ENCODE data around the gene HOXB6.

Gene HOXB6

GRCh38 chr17:48564188-48565021, 40.4 kb downstream of the HOXB6 start:
- no peak for DNase-seq

GRCh38 chr17:48563867-48564187, 41.0 kb downstream of the HOXB6 start:
- DNase-seq, result no peak

GRCh38 chr17:48563385-48563838, 41.4 kb downstream of the HOXB6 start:
- DNase-seq, result no peak

GRCh38 chr17:48562934-48563333, 41.9 kb downstream of the HOXB6 start:
- DNase-seq, result no peak

- DNase-seq, result peak; percentile 87
Measured at GRCh38 chr17:48561884-48562810, 42.6 kb downstream of the HOXB6 start.

GRCh38 chr17:48559840-48560817, 44.7 kb downstream of the HOXB6 start:
- no peak for DNase-seq

- no peak for DNase-seq
Measured at GRCh38 chr17:48559122-48559839, 45.5 kb downstream of the HOXB6 start.

- DNase-seq, result no peak
Measured at GRCh38 chr17:48558831-48559121, 46.0 kb downstream of the HOXB6 start.

- DNase-seq, result no peak
Measured at GRCh38 chr17:48558057-48558830, 46.5 kb downstream of the HOXB6 start.

- peak; percentile 48 for DNase-seq
Measured at GRCh38 chr17:48556576-48557401, 48.0 kb downstream of the HOXB6 start.

- DNase-seq, result no peak
Measured at GRCh38 chr17:48556229-48556575, 48.6 kb downstream of the HOXB6 start.

GRCh38 chr17:48555258-48556228, 49.2 kb downstream of the HOXB6 start:
- peak; percentile 97 for DNase-seq

- DNase-seq, result peak; percentile 35
Measured at GRCh38 chr17:48554412-48555257, 50.2 kb downstream of the HOXB6 start.

- DNase-seq, result peak; percentile 6
Measured at GRCh38 chr17:48553826-48554225, 51.0 kb downstream of the HOXB6 start.

- no peak for DNase-seq
Measured at GRCh38 chr17:48553190-48553547, 51.6 kb downstream of the HOXB6 start.

GRCh38 chr17:48552466-48553189, 52.2 kb downstream of the HOXB6 start:
- no peak for DNase-seq

- DNase-seq, result no peak
Measured at GRCh38 chr17:48551596-48552465, 53.0 kb downstream of the HOXB6 start.
